ENCODE results near the gene EIF3L.

DNA sequence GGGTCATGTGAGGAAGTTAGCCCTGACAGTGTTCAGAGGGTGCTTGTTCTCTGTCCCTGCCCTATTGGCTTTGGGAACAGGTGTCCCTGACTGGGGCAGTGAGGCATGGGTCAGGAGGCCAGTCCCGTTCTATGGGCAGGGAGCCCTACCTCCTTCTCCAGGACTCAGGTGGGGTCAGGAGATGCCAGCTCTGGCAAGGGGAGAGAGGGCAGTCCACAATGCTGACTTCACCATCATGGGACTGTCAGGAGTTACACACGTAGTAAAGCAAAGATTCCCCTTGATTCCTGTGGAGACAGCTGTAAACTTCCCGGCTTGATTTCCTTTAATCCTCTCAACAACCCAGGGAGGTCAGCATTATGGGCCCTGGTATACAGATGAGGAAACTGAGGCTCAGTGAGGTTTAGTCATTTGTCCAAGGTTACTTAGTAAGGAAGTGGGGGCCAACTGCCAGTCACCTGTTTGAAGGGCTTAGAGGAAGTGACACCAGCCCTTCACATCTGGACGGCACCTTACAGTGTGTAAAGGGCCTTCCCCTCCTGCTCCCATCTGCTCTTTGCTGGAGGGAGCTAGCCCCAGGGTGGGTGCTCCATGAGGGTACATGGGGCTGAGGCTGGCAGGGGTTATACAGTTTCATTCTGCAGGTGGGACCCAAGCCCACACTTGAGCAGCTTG is 68.8 kb downstream of the EIF3L start:
- TF ChIP-seq EP300 (IDR thresholded peaks at IDR 0.05) (no peak), CTCF (IDR thresholded peaks at IDR 0.05) (no peak), POLR2A (IDR thresholded peaks at IDR 0.05) (no peak), POLR2AphosphoS5 (IDR thresholded peaks at IDR 0.05) (no peak)

All from suprapubic skin (tissue), 4 donors.